IMR-90 (cell line): Measurements from ENCODE around the gene SMYD1. TPM values are rescaled to one million over a fixed set of nuclear protein-coding genes. Genes with fewer than 3 reads are reported as not detected.

Source experiments
- ATAC-seq: fragments of 200-7000 bp; cut with Tn5 transposase; 2 replicates; pipeline ENCODE4 v1.9.1; 2020; ENCODE audit warnings: low read depth, mild to moderate bottlenecking, moderate library complexity
- BruUV-seq: library from RNA; stranded (reverse); fragments of 400-500 nt; replicated peaks from 2 replicates; lab custom pipeline; 2021; lab: Mats Ljungman, UMichigan
- CTCF ChIA-PET: fragments of 300-600 bp; formaldehyde crosslinking; extraction: SDS; loops from one replicate; lab custom pipeline; 2021; ENCODE audit warnings: antibody characterized with exemption; lab: Yijun Ruan, JAX
- POLR2A ChIA-PET: fragments of 300-600 bp; sonication (Branson Sonifier 250); formaldehyde crosslinking; loops from one replicate; lab custom pipeline; 2022; ENCODE audit warnings: antibody characterized with exemption; ENCODE audit not compliant: unreplicated experiment; lab: Charles Lee
- DNase-seq: peaks from one replicate; pipeline ENCODE4 v3.0.0; 2013
- H2AFZ ChIP-seq: replicated peaks from 2 replicates; pipeline ENCODE3; 2013; ENCODE audit warnings: low read length, mild to moderate bottlenecking; ENCODE audit not compliant: poor library complexity
- H2AK5ac ChIP-seq: 2 replicates; pipeline ENCODE4 v1.6.1; 2013; ENCODE audit warnings: low read depth, low read length, inconsistent platforms
- H2AK9ac ChIP-seq: replicated peaks from 2 replicates; pipeline ENCODE3; 2013; ENCODE audit warnings: mild to moderate bottlenecking, low read depth, low read length, moderate library complexity; ENCODE audit not compliant: poor library complexity
- H2BK120ac ChIP-seq: 2 replicates; pipeline ENCODE4 v1.6.1; 2013; ENCODE audit warnings: low read depth, low read length, inconsistent platforms
- H2BK15ac ChIP-seq: 3 replicates; pipeline ENCODE4 v1.6.1; 2013; ENCODE audit warnings: low read depth, low read length, inconsistent platforms
- H2BK20ac ChIP-seq: 2 replicates; pipeline ENCODE4 v1.6.1; 2013; ENCODE audit warnings: low read depth, mild to moderate bottlenecking, inconsistent platforms, low read length, moderate library complexity
- H2BK5ac ChIP-seq: 2 replicates; pipeline ENCODE4 v1.6.1; 2013; ENCODE audit warnings: mild to moderate bottlenecking, low read depth, low read length, inconsistent platforms; ENCODE audit not compliant: poor library complexity, severe bottlenecking
- H3K14ac ChIP-seq: replicated peaks from 2 replicates; pipeline ENCODE4 v1.6.1; 2013; ENCODE audit warnings: low read depth, low read length, inconsistent platforms
- H3K18ac ChIP-seq: 2 replicates; pipeline ENCODE4 v1.6.1; 2013; ENCODE audit warnings: low read depth, low read length, control low read depth
- H3K23ac ChIP-seq: 2 replicates; pipeline ENCODE4 v1.6.1; 2013; ENCODE audit warnings: low read depth, low read length, inconsistent platforms
- H3K27ac ChIP-seq: 2 replicates; pipeline ENCODE4 v1.5.1; 2013; ENCODE audit warnings: mild to moderate bottlenecking, control low read depth, low read length; ENCODE audit not compliant: insufficient read depth
- H3K27me3 ChIP-seq: 2 replicates; pipeline ENCODE4 v1.6.1; 2013; ENCODE audit warnings: low read length; ENCODE audit not compliant: control insufficient read depth, insufficient read depth
- H3K36me3 ChIP-seq: 2 replicates; pipeline ENCODE4 v1.6.1; 2013; ENCODE audit warnings: low read length, mixed read lengths; ENCODE audit not compliant: control insufficient read depth, insufficient read depth
- H3K4ac ChIP-seq: 2 replicates; pipeline ENCODE4 v1.6.1; 2013; ENCODE audit warnings: low read depth, low read length, inconsistent platforms
- H3K4me1 ChIP-seq: 2 replicates; pipeline ENCODE4 v1.6.1; 2013; ENCODE audit warnings: low read length, mixed read lengths; ENCODE audit not compliant: control insufficient read depth, insufficient read depth
- H3K4me2 ChIP-seq: 2 replicates; pipeline ENCODE4 v1.6.1; 2013; ENCODE audit warnings: low read depth, mild to moderate bottlenecking, control low read depth, low read length, moderate library complexity
- H3K4me3 ChIP-seq: 2 replicates; pipeline ENCODE4 v1.5.1; 2013; ENCODE audit warnings: low read depth, mild to moderate bottlenecking, control low read depth, low read length, moderate library complexity; ENCODE audit not compliant: insufficient read depth
- H3K56ac ChIP-seq: 2 replicates; pipeline ENCODE4 v1.6.1; 2013; ENCODE audit warnings: low read length, inconsistent platforms; ENCODE audit not compliant: insufficient read depth; ENCODE audit errors: extremely low read depth
- H3K79me1 ChIP-seq, 2 experiments: 2 replicates each; pipeline ENCODE4 v1.6.1; 2013; ENCODE audit warnings: low read length in 2 of 2, inconsistent platforms in 1 of 2, low read depth in 1 of 2
- H3K9ac ChIP-seq: 2 replicates; pipeline ENCODE4 v1.6.1; 2013; ENCODE audit warnings: low read depth, low read length, control low read depth
- H3K9me1 ChIP-seq: 2 replicates; pipeline ENCODE4 v1.6.1; 2013; ENCODE audit warnings: low read length, inconsistent platforms; ENCODE audit not compliant: insufficient read depth
- H3K9me3 ChIP-seq: 2 replicates; pipeline ENCODE4 v1.6.1; 2013; ENCODE audit warnings: low read length; ENCODE audit not compliant: control insufficient read depth, insufficient read depth
- H4K20me1 ChIP-seq: 2 replicates; pipeline ENCODE4 v1.6.1; 2013; ENCODE audit warnings: low read length, inconsistent platforms; ENCODE audit not compliant: insufficient read depth
- H4K5ac ChIP-seq: 2 replicates; pipeline ENCODE4 v1.6.1; 2013; ENCODE audit warnings: mild to moderate bottlenecking, low read depth, low read length, control low read depth
- H4K8ac ChIP-seq, 2 experiments: 2 replicates each; pipeline ENCODE4 v1.6.1; 2013; ENCODE audit warnings: low read depth in 2 of 2, low read length in 2 of 2, control low read depth in 1 of 2, inconsistent platforms in 1 of 2
- H4K91ac ChIP-seq: 2 replicates; pipeline ENCODE4 v1.6.1; 2013; ENCODE audit warnings: low read depth, low read length, inconsistent platforms; ENCODE audit not compliant: insufficient read depth
- BHLHE40 ChIP-seq: fragments of 150-350 bp; IDR thresholded peaks from 2 replicates; pipeline ENCODE4 v1.6.1; 2016; ENCODE audit warnings: mild to moderate bottlenecking, low read depth, low read length
- CEBPB ChIP-seq: IDR thresholded peaks from 2 replicates; pipeline ENCODE4 v1.6.1; 2012; ENCODE audit warnings: low read depth, low read length, improper control_type of control experiment
- CHD1 ChIP-seq: IDR thresholded peaks from 2 replicates; pipeline ENCODE4 v1.6.1; 2012; ENCODE audit warnings: low read depth, low read length, improper control_type of control experiment
- CTCF ChIP-seq: conservative IDR thresholded peaks from 2 replicates; pipeline ENCODE4 v1.5.1; 2012; ENCODE audit warnings: mild to moderate bottlenecking, low read depth, low read length, improper control_type of control experiment
- FOS ChIP-seq: fragments of 150-350 bp; IDR thresholded peaks from 2 replicates; pipeline ENCODE4 v1.6.1; 2016; ENCODE audit warnings: low read depth, low read length
- MAFK ChIP-seq: IDR thresholded peaks from 2 replicates; pipeline ENCODE4 v1.6.1; 2012; ENCODE audit warnings: low read depth, low read length, improper control_type of control experiment
- MAZ ChIP-seq: IDR thresholded peaks from 2 replicates; pipeline ENCODE4 v1.6.1; 2012; ENCODE audit warnings: low read depth, mild to moderate bottlenecking, low read length, improper control_type of control experiment, moderate library complexity, borderline replicate concordance
- MXI1 ChIP-seq: IDR thresholded peaks from 2 replicates; pipeline ENCODE4 v1.6.1; 2012; ENCODE audit warnings: low read depth, mild to moderate bottlenecking, low read length, moderate library complexity, borderline replicate concordance
- NFE2L2 ChIP-seq: fragments of 150-350 bp; IDR thresholded peaks from 2 replicates; pipeline ENCODE4 v1.6.1; 2016; ENCODE audit warnings: low read depth, mild to moderate bottlenecking, low read length
- POLR2A ChIP-seq: IDR thresholded peaks from 2 replicates; pipeline ENCODE4 v1.6.1; 2012; ENCODE audit warnings: mild to moderate bottlenecking, low read depth, low read length
- RAD21 ChIP-seq: IDR thresholded peaks from 2 replicates; pipeline ENCODE4 v1.6.1; 2012; ENCODE audit warnings: low read length, improper control_type of control experiment
- RCOR1 ChIP-seq: IDR thresholded peaks from 2 replicates; pipeline ENCODE4 v1.6.1; 2012; ENCODE audit warnings: mild to moderate bottlenecking, low read length, improper control_type of control experiment; ENCODE audit not compliant: insufficient replicate concordance
- RFX5 ChIP-seq: IDR thresholded peaks from 2 replicates; pipeline ENCODE4 v1.8.0; 2012; ENCODE audit warnings: low read depth, mild to moderate bottlenecking, low read length, moderate library complexity
- SMC3 ChIP-seq: fragments of 150-350 bp; IDR thresholded peaks from 2 replicates; pipeline ENCODE4 v1.6.1; 2016; ENCODE audit warnings: low read depth, mild to moderate bottlenecking, antibody characterized with exemption, low read length, moderate library complexity
- WGBS, 2 experiments: methylation state at CpG; one replicate each; pipeline versions ENCODE4 v1.1.5 to v1.1.7; 2013; ENCODE audit warnings: missing lambda C conversion rate in 2 of 2; ENCODE audit not compliant: insufficient read length in 1 of 2; ENCODE audit errors: extremely low coverage in 2 of 2; 5-methylcytosine and 5-hydroxymethylcytosine counted together
- dilution Hi-C: fragments of 300-500 bp; cut with HindIII; formaldehyde crosslinking; loops from one replicate; pipeline ENCODE4 v1.14.3; 2018; ENCODE audit warnings: low sequenced_read_pairs; ENCODE audit not compliant: unreplicated experiment
- in situ Hi-C: fragments of 300-500 bp; cut with MboI; formaldehyde crosslinking; loops from 3 replicates; pipeline ENCODE4 v1.14.3; 2019; ENCODE audit warnings: low sequenced_read_pairs, inconsistent platforms, mixed read lengths
- intact Hi-C: fragments of 100-400 bp; cut with micrococcal nuclease; formaldehyde crosslinking; loops from 2 replicates; pipeline ENCODE4 v1.10.0; 2022
- polyA plus RNA-seq, 3 experiments: library from polyadenylated mRNA; depleted of rRNA; stranded (reverse); fragments of >200 nt; gene quantifications; 2 replicates each; pipeline ENCODE4 v1.2.3, GENCODE V29; 2012; ENCODE audit warnings: low replicate concordance in 1 of 3
- total RNA-seq: library from RNA; depleted of rRNA; stranded (reverse); fragments of >200 nt; gene quantifications from 2 replicates; pipeline ENCODE4 v1.2.3, GENCODE V29; 2012
- TF ChIP-seq, protein P1 (sequence below): fragments of 150-350 bp; IDR thresholded peaks from 2 replicates; pipeline ENCODE4 v1.6.1; 2016; ENCODE audit warnings: low read depth, mild to moderate bottlenecking, low read length, moderate library complexity, borderline replicate concordance
- TF ChIP-seq, protein P2 (sequence below): fragments of 150-350 bp; IDR thresholded peaks from 2 replicates; pipeline ENCODE4 v1.6.1; 2017; ENCODE audit warnings: mild to moderate bottlenecking, antibody characterized with exemption, low read length, low read depth

The SMYD1 gene
- total and polyA plus RNA-seq, 2 of the 4 experiments (the other 2 are of a cell fraction): not detected

- H3K36me3 ChIP-seq: peaks cover 12% of the 10 kb centered on the region
- in situ Hi-C loops: loop anchor here (25.0 kb wide), 1 partner anchor 613 kb away; no protein-coding TSS in a partner anchor
Observed at GRCh38 chr2:88049622-88050021, 18.0 kb upstream of the SMYD1 start.

More at GRCh38 chr2:88049622-88050021, 18.0 kb upstream of the SMYD1 start:
- no peak overlapping the region for H3K4ac ChIP-seq
- ATAC-seq (no peak), DNase-seq (no peak)
- H2AK5ac ChIP-seq: no peak overlapping the region
- dilution Hi-C loops (no loop called here), intact Hi-C loops (no loop called here)
- no peak overlapping the region for H3K27ac ChIP-seq
- H4K91ac ChIP-seq: no peak overlapping the region
- H2BK20ac ChIP-seq: no peak overlapping the region
- peaks cover 6% of the 10 kb centered on the region; the same call in 1 of the 2 replicates for H3K9me1 ChIP-seq
- no peak overlapping the region for H3K9ac ChIP-seq
- peaks cover 6% of the 10 kb centered on the region for H3K4me1 ChIP-seq
- H3K56ac ChIP-seq: no peak overlapping the region
- H3K4me2 ChIP-seq: no peak overlapping the region
- no peak overlapping the region for H3K23ac ChIP-seq
- no peak overlapping the region for H2BK5ac ChIP-seq
- H3K27me3 ChIP-seq: no peaks in the 10 kb centered on the region
- TF ChIP-seq CTCF: no peak
- no peak for TF ChIP-seq MAFK
- TF ChIP-seq NFE2L2: no peak
- no peak for TF ChIP-seq FOS
- no peak for TF ChIP-seq RFX5
- no peak for TF ChIP-seq MXI1
- TF ChIP-seq CEBPB: no peak
- no peak for TF ChIP-seq MAZ
- TF ChIP-seq RCOR1: no peak
- TF ChIP-seq, protein P1, sequence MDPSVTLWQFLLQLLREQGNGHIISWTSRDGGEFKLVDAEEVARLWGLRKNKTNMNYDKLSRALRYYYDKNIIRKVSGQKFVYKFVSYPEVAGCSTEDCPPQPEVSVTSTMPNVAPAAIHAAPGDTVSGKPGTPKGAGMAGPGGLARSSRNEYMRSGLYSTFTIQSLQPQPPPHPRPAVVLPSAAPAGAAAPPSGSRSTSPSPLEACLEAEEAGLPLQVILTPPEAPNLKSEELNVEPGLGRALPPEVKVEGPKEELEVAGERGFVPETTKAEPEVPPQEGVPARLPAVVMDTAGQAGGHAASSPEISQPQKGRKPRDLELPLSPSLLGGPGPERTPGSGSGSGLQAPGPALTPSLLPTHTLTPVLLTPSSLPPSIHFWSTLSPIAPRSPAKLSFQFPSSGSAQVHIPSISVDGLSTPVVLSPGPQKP: no peak
- no peak for TF ChIP-seq RAD21
- no peak for TF ChIP-seq CHD1
- no peak for TF ChIP-seq POLR2A
- no peak for TF ChIP-seq SMC3
- TF ChIP-seq, protein P2, sequence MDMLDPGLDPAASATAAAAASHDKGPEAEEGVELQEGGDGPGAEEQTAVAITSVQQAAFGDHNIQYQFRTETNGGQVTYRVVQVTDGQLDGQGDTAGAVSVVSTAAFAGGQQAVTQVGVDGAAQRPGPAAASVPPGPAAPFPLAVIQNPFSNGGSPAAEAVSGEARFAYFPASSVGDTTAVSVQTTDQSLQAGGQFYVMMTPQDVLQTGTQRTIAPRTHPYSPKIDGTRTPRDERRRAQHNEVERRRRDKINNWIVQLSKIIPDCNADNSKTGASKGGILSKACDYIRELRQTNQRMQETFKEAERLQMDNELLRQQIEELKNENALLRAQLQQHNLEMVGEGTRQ: no peak
- no peak for TF ChIP-seq BHLHE40
- BruUV-seq: no TSS peak
- peaks cover 13% of the 10 kb centered on the region; the same call in 1 of the 2 replicates for H4K20me1 ChIP-seq
- no peak overlapping the region for H2BK120ac ChIP-seq
- H2AFZ ChIP-seq: no peak overlapping the region
- no peak overlapping the region for H3K18ac ChIP-seq
- no peak overlapping the region for H2AK9ac ChIP-seq
- peaks cover 33 to 57% of the 10 kb centered on the region in 2 experiments for H3K79me1 ChIP-seq
- no peak overlapping the region for H3K4me3 ChIP-seq
- H4K5ac ChIP-seq: no peak overlapping the region
- no CpG with 5 or more reads among the region's 1 CpG for WGBS, 2 experiments
- ChIA-PET POLR2A (no interaction called here), CTCF (interaction anchor here (1.2 kb wide), 1 partner anchor 11 kb away, joined by 3 read pairs; no protein-coding TSS in a partner anchor)
- H4K8ac ChIP-seq: no peak overlapping the region
- H3K9me3 ChIP-seq: no peaks in the 10 kb centered on the region
- no peak overlapping the region for H2BK15ac ChIP-seq
- H3K14ac ChIP-seq: no peak overlapping the region
